PC-9 (cell line): ENCODE results near the gene YPEL1. TPM values are rescaled to one million over a fixed set of nuclear protein-coding genes. Genes with fewer than 3 reads are reported as not detected.

Experiments used
- BruUV-seq: library from RNA; stranded (reverse); fragments of 400-500 nt; replicated peaks from 2 replicates; lab custom pipeline; 2021; lab: Mats Ljungman, UMichigan
- CTCF ChIA-PET: fragments of 300-600 bp; sonication (Branson Sonifier 250); formaldehyde crosslinking; loops from one replicate; lab custom pipeline; 2022; ENCODE audit warnings: antibody characterized with exemption; lab: Charles Lee
- POLR2A ChIA-PET: fragments of 300-600 bp; sonication (Branson Sonifier 250); formaldehyde crosslinking; loops from one replicate; lab custom pipeline; 2022; ENCODE audit warnings: antibody characterized with exemption; ENCODE audit not compliant: unreplicated experiment; lab: Charles Lee
- DNase-seq, 2 experiments: peaks; one replicate each; pipeline versions ENCODE4 v3.0.0 to v3.0.0-alpha.2; 2015 to 2022; ENCODE audit warnings: mixed read lengths in 1 of 2
- H2AFZ ChIP-seq: fragments of 200-600 bp; sonication (generic); 2 replicates; pipeline ENCODE4 v1.8.1; 2017; ENCODE audit warnings: antibody characterized with exemption
- H3F3A ChIP-seq: fragments of 200-600 bp; sonication (generic); 2 replicates; pipeline ENCODE4 v1.8.1; 2017; ENCODE audit warnings: antibody characterized with exemption, mild to moderate bottlenecking, low read depth; ENCODE audit not compliant: insufficient read depth
- H3K27ac ChIP-seq: fragments of 200-600 bp; sonication (generic); 2 replicates; pipeline ENCODE4 v1.6.1; 2016; ENCODE audit warnings: mixed run types
- H3K27me3 ChIP-seq: fragments of 200-600 bp; sonication (generic); 2 replicates; pipeline ENCODE4 v1.6.1; 2016; ENCODE audit warnings: low read depth, mixed run types; ENCODE audit not compliant: insufficient read depth
- H3K36me3 ChIP-seq: fragments of 200-600 bp; sonication (generic); 2 replicates; pipeline ENCODE4 v1.6.1; 2016; ENCODE audit warnings: low read depth, mixed run types
- H3K4me1 ChIP-seq: fragments of 200-600 bp; sonication (generic); replicated peaks from 2 replicates; pipeline ENCODE4 v1.6.1; 2016; ENCODE audit warnings: mixed run types; ENCODE audit not compliant: insufficient read depth
- H3K4me2 ChIP-seq: fragments of 200-600 bp; sonication (generic); 2 replicates; pipeline ENCODE4 v1.6.1; 2017; ENCODE audit warnings: mixed run types
- H3K4me3 ChIP-seq: fragments of 200-600 bp; sonication (generic); 2 replicates; pipeline ENCODE4 v1.6.1; 2016; ENCODE audit warnings: mixed run types
- H3K79me2 ChIP-seq: fragments of 200-600 bp; sonication (generic); 2 replicates; pipeline ENCODE4 v1.6.1; 2017; ENCODE audit warnings: low read depth, mixed run types
- H3K9me2 ChIP-seq: fragments of 200-600 bp; sonication (generic); 2 replicates; pipeline ENCODE4 v1.8.1; 2017; ENCODE audit warnings: mild to moderate bottlenecking; ENCODE audit not compliant: insufficient read depth
- H3K9me3 ChIP-seq: fragments of 200-600 bp; sonication (generic); 2 replicates; pipeline ENCODE4 v1.8.1; 2016; ENCODE audit warnings: low read depth; ENCODE audit not compliant: insufficient read depth
- H4K20me1 ChIP-seq: fragments of 200-600 bp; sonication (generic); 2 replicates; pipeline ENCODE4 v1.8.1; 2017; ENCODE audit not compliant: insufficient read depth
- EZH2 ChIP-seq: fragments of 200-600 bp; sonication (generic); IDR thresholded peaks from 2 replicates; pipeline ENCODE4 v1.8.0; 2017; ENCODE audit warnings: antibody characterized with exemption, low read depth
- intact Hi-C: fragments of 100-400 bp; cut with micrococcal nuclease; formaldehyde crosslinking; loops from one replicate; pipeline ENCODE4 v1.10.0; 2022; ENCODE audit not compliant: unreplicated experiment
- total RNA-seq: library from RNA; stranded (reverse); gene quantifications from 2 replicates; pipeline ENCODE4 v1.2.3, GENCODE V29; 2021
- TF ChIP-seq, protein P1 (sequence below): fragments of 200-600 bp; sonication (generic); conservative IDR thresholded peaks from 2 replicates; pipeline ENCODE4 v1.6.1; 2017; ENCODE audit warnings: mixed run types, antibody characterized with exemption, mild to moderate bottlenecking, moderate library complexity

The YPEL1 gene
- total RNA-seq, 1 experiment from 2014 or later: 5.2 TPM

DNA sequence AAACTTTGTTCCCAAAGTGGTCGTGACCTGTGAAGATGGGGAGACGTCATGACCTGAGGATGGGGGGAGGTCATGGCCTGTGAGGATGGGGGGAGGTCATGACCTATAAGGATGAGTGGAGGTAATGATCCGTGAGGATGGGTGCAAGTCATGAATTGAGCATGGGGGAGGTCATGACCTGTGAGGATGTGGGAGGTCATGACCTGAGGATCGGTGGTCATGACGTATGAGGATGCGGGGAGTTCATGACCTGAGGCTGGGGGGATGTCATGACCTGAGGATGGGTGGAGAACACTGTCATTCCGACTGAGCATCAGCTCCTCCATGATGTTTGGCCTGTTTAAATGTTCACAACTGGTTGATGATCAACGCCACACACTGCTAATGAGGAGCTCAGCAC, 25.9 kb downstream of the YPEL1 start:
- H3K9me3 ChIP-seq: no peaks in the 10 kb centered on the region
- no peaks in the 10 kb centered on the region for H3K79me2 ChIP-seq
- POLR2A ChIA-PET: interaction anchor here (0.6 kb wide), 1 partner anchor 244 kb away, joined by 3 read pairs; no protein-coding TSS in a partner anchor
- intact Hi-C loops: loop anchor here (5.0 kb wide), 1 partner anchor 228 kb away; no protein-coding TSS in a partner anchor
- H3K27me3 ChIP-seq: no peaks in the 10 kb centered on the region
- H3K9me2 ChIP-seq: no peaks in the 10 kb centered on the region
- no peaks in the 10 kb centered on the region for H3K4me1 ChIP-seq
- H2AFZ ChIP-seq: no peak overlapping the region
- no peaks in the 10 kb centered on the region for H3K36me3 ChIP-seq
- TF ChIP-seq, protein P1, sequence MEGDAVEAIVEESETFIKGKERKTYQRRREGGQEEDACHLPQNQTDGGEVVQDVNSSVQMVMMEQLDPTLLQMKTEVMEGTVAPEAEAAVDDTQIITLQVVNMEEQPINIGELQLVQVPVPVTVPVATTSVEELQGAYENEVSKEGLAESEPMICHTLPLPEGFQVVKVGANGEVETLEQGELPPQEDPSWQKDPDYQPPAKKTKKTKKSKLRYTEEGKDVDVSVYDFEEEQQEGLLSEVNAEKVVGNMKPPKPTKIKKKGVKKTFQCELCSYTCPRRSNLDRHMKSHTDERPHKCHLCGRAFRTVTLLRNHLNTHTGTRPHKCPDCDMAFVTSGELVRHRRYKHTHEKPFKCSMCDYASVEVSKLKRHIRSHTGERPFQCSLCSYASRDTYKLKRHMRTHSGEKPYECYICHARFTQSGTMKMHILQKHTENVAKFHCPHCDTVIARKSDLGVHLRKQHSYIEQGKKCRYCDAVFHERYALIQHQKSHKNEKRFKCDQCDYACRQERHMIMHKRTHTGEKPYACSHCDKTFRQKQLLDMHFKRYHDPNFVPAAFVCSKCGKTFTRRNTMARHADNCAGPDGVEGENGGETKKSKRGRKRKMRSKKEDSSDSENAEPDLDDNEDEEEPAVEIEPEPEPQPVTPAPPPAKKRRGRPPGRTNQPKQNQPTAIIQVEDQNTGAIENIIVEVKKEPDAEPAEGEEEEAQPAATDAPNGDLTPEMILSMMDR: no peak
- no peak for TF ChIP-seq EZH2
- CTCF ChIA-PET: no interaction called here
- H3K27ac ChIP-seq: no peak overlapping the region
- H3F3A ChIP-seq: peaks cover 3% of the 10 kb centered on the region; the same call in 1 of the 2 replicates
- DNase-seq: no peak
- no TSS peak for BruUV-seq
- H3K4me3 ChIP-seq: no peak overlapping the region
- H3K4me2 ChIP-seq: no peak overlapping the region
- H4K20me1 ChIP-seq: no peaks in the 10 kb centered on the region

DNA sequence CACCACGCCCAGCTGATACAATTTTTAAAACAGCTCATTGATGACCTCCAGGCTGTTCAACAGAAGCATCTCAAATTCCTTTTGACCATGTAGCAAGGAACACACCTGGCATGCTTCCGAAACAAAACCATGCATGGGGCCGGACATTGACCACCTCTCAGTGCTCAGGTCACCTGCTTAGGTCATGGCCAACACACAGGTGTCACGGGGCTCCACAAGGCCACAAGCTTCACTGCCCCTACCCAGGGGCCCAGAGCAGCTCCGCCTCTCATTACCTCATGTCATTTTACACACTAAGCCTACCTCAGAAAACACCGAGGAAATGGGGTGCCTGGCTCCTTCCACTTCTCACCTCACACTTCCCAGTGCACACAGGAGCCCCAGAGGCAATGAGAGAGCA, 26.6 kb downstream of the YPEL1 start:
- POLR2A ChIA-PET: no interaction called here
- no peak overlapping the region for H3K27ac ChIP-seq
- H3K4me2 ChIP-seq: no peak overlapping the region
- TF ChIP-seq EZH2: no peak
- TF ChIP-seq, protein P1: no peak
- no peaks in the 10 kb centered on the region for H3K4me1 ChIP-seq
- H3K9me3 ChIP-seq: no peaks in the 10 kb centered on the region
- no peak overlapping the region for H2AFZ ChIP-seq
- CTCF ChIA-PET: no interaction called here
- intact Hi-C loops: no loop called here
- peaks cover 3% of the 10 kb centered on the region; the same call in 1 of the 2 replicates for H3F3A ChIP-seq
- no TSS peak for BruUV-seq
- no peaks in the 10 kb centered on the region for H4K20me1 ChIP-seq
- no peaks in the 10 kb centered on the region for H3K9me2 ChIP-seq
- DNase-seq: no peak
- H3K79me2 ChIP-seq: no peaks in the 10 kb centered on the region
- no peaks in the 10 kb centered on the region for H3K27me3 ChIP-seq
- no peak overlapping the region for H3K4me3 ChIP-seq
- H3K36me3 ChIP-seq: no peaks in the 10 kb centered on the region

DNA sequence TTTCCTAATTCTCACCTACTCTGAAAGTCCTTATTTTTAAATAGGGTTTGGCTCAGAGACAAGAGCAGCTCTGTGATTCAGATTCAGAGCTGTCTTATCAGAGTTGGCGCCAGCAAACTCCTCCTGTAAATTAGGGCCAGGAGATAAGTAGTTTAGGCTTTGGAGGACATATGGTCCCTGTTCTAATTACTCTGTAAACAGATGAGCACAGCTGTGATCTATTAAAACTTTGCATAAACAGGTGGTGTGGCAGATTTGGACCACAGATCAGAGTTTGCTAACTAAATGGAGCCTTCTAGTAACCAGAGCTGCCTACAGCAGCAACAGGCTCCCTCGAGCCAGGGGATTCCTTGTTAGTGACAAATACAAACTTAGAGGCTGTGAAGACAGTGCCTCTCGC, 27.9 kb downstream of the YPEL1 start:
- Histone ChIP-seq H3K79me2 (no peaks in the 10 kb centered on the region), H3K9me3 (no peaks in the 10 kb centered on the region), H3K4me1 (no peaks in the 10 kb centered on the region), H3K4me3 (no peak overlapping the region), H3K27me3 (no peaks in the 10 kb centered on the region), H3K27ac (no peak overlapping the region), H3F3A (no peaks in the 10 kb centered on the region), H4K20me1 (no peaks in the 10 kb centered on the region), H3K4me2 (no peak overlapping the region), H2AFZ (no peak overlapping the region), H3K36me3 (no peaks in the 10 kb centered on the region), H3K9me2 (no peaks in the 10 kb centered on the region)
- BruUV-seq: no TSS peak
- DNase-seq: no peak
- intact Hi-C loops: no loop called here
- TF ChIP-seq, protein P1: no peak
- TF ChIP-seq EZH2: no peak
- CTCF ChIA-PET: no interaction called here
- POLR2A ChIA-PET: no interaction called here
